HG03575 (cell line): ENCODE data around the gene UBL7.

ENCODE experiments used
- ATAC-seq: cut with Tn5 transposase; IDR thresholded peaks from one replicate; pipeline ENCODE4 v1.9.1; 2021; ENCODE audit not compliant: unreplicated experiment, insufficient number of reproducible peaks, low FRiP score; ENCODE audit errors: extremely low read depth

The UBL7 gene

GRCh38 chr15:74414603-74415338 lies 46.2 kb downstream of the UBL7 start:
- no peak for ATAC-seq

GRCh38 chr15:74414081-74414580 lies 46.8 kb downstream of the UBL7 start:
- no peak for ATAC-seq

- ATAC-seq: no peak
These were observed 47.4 kb downstream of the UBL7 start for GRCh38 chr15:74413350-74414080.

- ATAC-seq: no peak
These were observed 48.8 kb downstream of the UBL7 start for GRCh38 chr15:74412159-74412558.

GRCh38 chr15:74411686-74412085 lies 49.3 kb downstream of the UBL7 start:
- no peak for ATAC-seq

GRCh38 chr15:74410502-74410901 lies 50.5 kb downstream of the UBL7 start:
- ATAC-seq: no peak

GRCh38 chr15:74409225-74409624 lies 51.7 kb downstream of the UBL7 start:
- no peak for ATAC-seq

GRCh38 chr15:74408815-74409214 lies 52.1 kb downstream of the UBL7 start:
- ATAC-seq: no peak

GRCh38 chr15:74408385-74408784 lies 52.6 kb downstream of the UBL7 start:
- no peak for ATAC-seq

- no peak for ATAC-seq
These were observed 53.8 kb downstream of the UBL7 start for GRCh38 chr15:74406992-74407705.

- ATAC-seq: no peak
These were observed 54.4 kb downstream of the UBL7 start for GRCh38 chr15:74406517-74406916.

GRCh38 chr15:74405823-74406222 lies 55.1 kb downstream of the UBL7 start:
- no peak for ATAC-seq

GRCh38 chr15:74403991-74404563 lies 56.9 kb downstream of the UBL7 start:
- no peak for ATAC-seq

GRCh38 chr15:74403588-74403919 lies 57.4 kb downstream of the UBL7 start:
- ATAC-seq: no peak

GRCh38 chr15:74402873-74403587 lies 57.9 kb downstream of the UBL7 start:
- ATAC-seq: no peak

- ATAC-seq: no peak
These were observed 58.6 kb downstream of the UBL7 start for GRCh38 chr15:74402337-74402841.

- no peak for ATAC-seq
These were observed 59.8 kb downstream of the UBL7 start for GRCh38 chr15:74400915-74401757.

GRCh38 chr15:74400313-74400860 lies 60.6 kb downstream of the UBL7 start:
- no peak for ATAC-seq
